ENCODE results near the gene TUBAL3. TPM values are rescaled to one million over a fixed set of nuclear protein-coding genes. Genes with fewer than 3 reads are reported as not detected.

Gene TUBAL3
- total RNA-seq, 1 experiment from 2014 or later = 0.15 TPM

- TF ChIP-seq E2F5 (CRISPR knock-in tag; IDR thresholded peaks at IDR 0.05) = peak; percentile 65; the same call in 1 of the 2 replicates
- TF ChIP-seq HMGXB4 (CRISPR knock-in tag; IDR thresholded peaks at IDR 0.05) = peak; percentile 88
- TF ChIP-seq CREB1 (CRISPR knock-in tag; IDR thresholded peaks at IDR 0.05) = no peak
- TF ChIP-seq TEAD4 (CRISPR knock-in tag; IDR thresholded peaks at IDR 0.05) = no peak
- TF ChIP-seq SP1 (CRISPR knock-in tag; conservative IDR thresholded peaks at IDR 0.05) = no peak
- 0 out of 2 replicates have a peak, but pooled peaks have one; percentile 24 for TF ChIP-seq CREM (CRISPR knock-in tag; IDR thresholded peaks at IDR 0.05)
- peak; percentile 77 for TF ChIP-seq NFYB (CRISPR knock-in tag; conservative IDR thresholded peaks at IDR 0.05; ENCODE audit: low read depth)
- peak; percentile 79 for TF ChIP-seq MAX (CRISPR knock-in tag; IDR thresholded peaks at IDR 0.05)
- TF ChIP-seq ZNF532 (CRISPR knock-in tag; IDR thresholded peaks at IDR 0.05; ENCODE audit: borderline replicate concordance) = no peak
- no peak for TF ChIP-seq TP53 (CRISPR knock-in tag; IDR thresholded peaks at IDR 0.05)
- no peak for TF ChIP-seq NFE2L1 (CRISPR knock-in tag; IDR thresholded peaks at IDR 0.05)
- no peak for TF ChIP-seq ZNF138 (CRISPR knock-in tag; conservative IDR thresholded peaks at IDR 0.05)
- 0 out of 2 replicates have a peak, but pooled peaks have one; percentile 28 for TF ChIP-seq ZNF317 (CRISPR knock-in tag; IDR thresholded peaks at IDR 0.05; ENCODE audit: borderline replicate concordance, low read depth)
- 0 out of 2 replicates have a peak, but pooled peaks have one; percentile 29 for TF ChIP-seq RELA (CRISPR knock-in tag; IDR thresholded peaks at IDR 0.05; ENCODE audit: borderline replicate concordance)
Observed at GRCh38 chr10:5412277-5412941, 7.8 kb upstream of the TUBAL3 start, which contains the start of gene NET1 (continued).

- Mint-ChIP-seq H3K4me3 (no peak overlapping the region; the same call in none of the 2 replicates), H3K36me3 (peaks cover 14% of the 10 kb centered on the region), H3K4me1 (peaks cover 3% of the 10 kb centered on the region; the same call in 1 of the 2 replicates), H3K27me3 (ENCODE audit: low read depth) (no peaks in the 10 kb centered on the region), H3K9me3 (peaks cover 32% of the 10 kb centered on the region), H3K27ac (no peak overlapping the region; the same call in 1 of the 2 replicates)
- no peak for DNase-seq (ENCODE audit: low spot score)
- ChIA-PET POLR2A (no interaction called here), CTCF (interaction anchor here (1.2 kb wide), 1 partner anchor 30 kb away, joined by 3 read pairs; no protein-coding TSS in a partner anchor)
- no peak for ATAC-seq
- no peak for TF ChIP-seq ELF4 (CRISPR knock-in tag; IDR thresholded peaks at IDR 0.05; ENCODE audit: low read depth)
- TF ChIP-seq SMAD4 (CRISPR knock-in tag; IDR thresholded peaks at IDR 0.05) = no peak
- no peak for TF ChIP-seq FOXJ3 (CRISPR knock-in tag; IDR thresholded peaks at IDR 0.05; ENCODE audit: borderline replicate concordance)
- TF ChIP-seq ZNF121 (CRISPR knock-in tag; IDR thresholded peaks at IDR 0.05) = no peak
- TF ChIP-seq ZNF232 (CRISPR knock-in tag; IDR thresholded peaks at IDR 0.05) = no peak
- no peak for TF ChIP-seq IRF2 (CRISPR knock-in tag; IDR thresholded peaks at IDR 0.05; ENCODE audit: borderline replicate concordance, low read depth)
- no peak for TF ChIP-seq MYBL2 (CRISPR knock-in tag; IDR thresholded peaks at IDR 0.05)
- TF ChIP-seq OVOL2 (CRISPR knock-in tag; IDR thresholded peaks at IDR 0.05; ENCODE audit: borderline replicate concordance) = no peak
- TF ChIP-seq NR3C1 (CRISPR knock-in tag; conservative IDR thresholded peaks at IDR 0.05; ENCODE audit: low read depth) = no peak
- no peak for TF ChIP-seq ZBTB43 (CRISPR knock-in tag; IDR thresholded peaks at IDR 0.05)
- no peak for TF ChIP-seq E2F1 (CRISPR knock-in tag; IDR thresholded peaks at IDR 0.05)
- TF ChIP-seq KAT7 (CRISPR knock-in tag; IDR thresholded peaks at IDR 0.05; ENCODE audit: borderline replicate concordance) = no peak
- no peak for TF ChIP-seq TEAD1 (CRISPR knock-in tag; IDR thresholded peaks at IDR 0.05)
Observed at GRCh38 chr10:5411941-5412276, 7.3 kb upstream of the TUBAL3 start.

All from WTC11 (cell line).